DMS153 treated with DMSO at 0.1 percent for 48 hours (cell line): ENCODE data around the gene ERG28.
"Not testable (repeated sequence)": the region's sequence is repeated elsewhere in the genome, so short reads cannot be mapped to it uniquely, and the experiment has no call there.

Experiments used
- DNase-seq: peaks from one replicate; lab custom pipeline; 2025; ENCODE audit not compliant: unreplicated experiment; lab: John Stamatoyannopoulos, UW

Gene ERG28

DNA sequence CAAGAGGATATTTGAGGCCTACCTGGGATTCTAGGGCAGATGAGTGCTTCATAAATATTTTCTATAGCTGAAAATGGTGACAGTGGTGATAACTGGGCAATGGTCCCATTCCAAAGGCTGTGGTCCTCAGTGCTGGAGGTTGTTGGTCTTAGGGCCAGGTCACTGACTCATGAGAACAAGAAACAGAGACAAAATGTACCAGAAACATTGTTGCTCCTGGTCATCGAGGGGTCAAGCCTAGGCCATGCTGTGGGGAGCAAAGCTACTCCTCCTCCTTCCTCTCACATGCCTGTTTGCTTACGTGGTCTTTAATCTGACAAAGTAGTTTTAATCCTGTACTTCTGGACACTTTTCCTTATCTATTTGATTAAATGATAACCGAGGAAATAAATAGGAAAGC lies 33.8 kb downstream of the ERG28 start:
- DNase-seq: no peak

DNA sequence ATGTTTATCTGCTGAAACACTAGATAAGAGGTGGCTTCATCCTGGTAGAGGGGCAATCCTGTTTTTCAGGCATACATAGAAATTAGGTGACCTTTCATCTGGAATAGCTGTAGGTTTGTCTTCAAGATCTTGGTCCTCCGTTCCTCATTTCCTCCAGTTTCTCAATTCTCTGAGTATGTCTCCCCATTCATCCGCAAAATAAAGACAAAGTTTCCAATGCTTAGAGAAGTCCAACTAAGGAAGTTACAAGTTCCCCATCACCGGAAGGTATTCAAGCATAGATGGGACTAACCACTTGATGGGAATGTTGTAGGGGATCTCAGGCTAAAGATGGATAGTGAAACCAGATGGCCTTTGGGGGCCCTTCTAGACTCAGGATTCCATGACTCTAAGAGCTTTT lies 34.3 kb downstream of the ERG28 start:
- DNase-seq: no peak

DNA sequence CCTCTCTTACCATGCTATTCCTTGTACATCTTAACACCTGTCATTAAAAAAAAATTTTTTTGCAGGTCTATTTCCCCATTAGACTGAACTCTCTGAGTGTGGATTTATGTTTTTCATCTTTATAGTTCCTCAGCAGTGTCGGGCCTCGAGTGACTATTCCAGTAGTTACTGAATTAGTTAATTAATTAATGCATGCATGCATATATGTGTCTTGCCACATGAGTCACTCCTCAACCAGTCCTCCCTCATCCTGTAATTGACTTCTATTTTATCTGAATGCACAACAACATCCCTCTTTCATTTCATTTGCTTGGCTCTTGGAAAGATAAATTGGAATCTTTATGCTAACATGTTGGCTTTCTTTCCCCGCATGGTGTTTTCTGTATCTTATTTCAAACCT lies 35.6 kb downstream of the ERG28 start:
- DNase-seq: no peak

DNA sequence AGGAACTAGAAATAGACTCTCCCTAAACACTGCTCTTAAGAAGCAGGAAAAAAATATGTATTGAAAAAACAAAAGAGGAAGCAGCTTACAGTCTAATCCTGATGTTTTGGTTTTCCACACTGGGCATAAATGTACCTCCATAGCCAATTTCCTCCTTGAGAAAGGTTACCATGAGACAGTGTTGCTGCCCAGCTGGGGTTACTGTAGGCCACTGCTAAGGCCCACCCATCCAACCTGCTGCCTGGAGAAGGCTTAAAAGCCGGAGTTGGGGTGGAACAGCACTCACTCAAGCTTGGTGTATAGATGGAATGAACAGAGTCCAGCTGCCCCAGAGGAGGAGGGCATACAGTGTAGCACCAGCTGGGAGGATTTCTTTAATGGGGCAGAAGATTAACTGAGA lies 41.1 kb downstream of the ERG28 start:
- DNase-seq: no peak

DNA sequence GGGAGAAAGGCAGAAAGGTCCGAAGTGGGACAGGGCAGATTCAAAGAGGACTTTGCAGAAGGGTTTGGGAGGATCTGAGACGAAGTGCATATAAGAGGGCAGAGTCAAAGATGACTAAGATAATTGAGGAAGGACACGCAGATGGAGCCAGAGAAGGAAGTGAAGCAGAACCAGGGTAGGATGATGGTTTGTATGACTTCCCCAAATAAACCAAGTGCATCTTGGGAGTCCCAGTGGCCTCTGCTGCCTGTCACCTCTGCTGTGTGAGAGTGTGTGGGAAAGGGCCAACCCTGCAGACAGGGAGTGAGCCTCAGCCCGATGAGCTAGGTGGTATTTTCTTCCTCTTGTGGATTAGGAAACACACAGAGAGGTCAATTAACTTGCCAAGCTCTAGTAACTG lies 45.5 kb downstream of the ERG28 start:
- no peak for DNase-seq

DNA sequence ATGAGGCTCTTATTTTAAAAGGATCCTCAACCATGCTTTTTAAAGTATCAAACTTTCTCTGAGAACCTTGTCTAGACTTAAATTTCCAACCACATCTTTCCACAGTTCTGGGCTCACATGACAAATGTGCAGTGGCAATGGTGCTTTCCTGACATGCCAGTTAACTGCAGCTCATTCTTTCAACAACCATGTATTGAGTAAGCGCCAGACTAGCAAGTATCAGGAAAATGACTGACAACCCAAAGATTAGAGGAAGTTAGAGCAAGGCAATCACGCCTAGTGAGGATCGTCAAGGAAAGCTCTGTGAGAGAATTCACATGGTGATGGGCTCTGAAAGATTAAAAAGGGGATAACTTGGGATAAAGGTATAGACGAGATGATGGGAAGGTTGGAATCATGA lies 46.5 kb downstream of the ERG28 start:
- DNase-seq: no peak

DNA sequence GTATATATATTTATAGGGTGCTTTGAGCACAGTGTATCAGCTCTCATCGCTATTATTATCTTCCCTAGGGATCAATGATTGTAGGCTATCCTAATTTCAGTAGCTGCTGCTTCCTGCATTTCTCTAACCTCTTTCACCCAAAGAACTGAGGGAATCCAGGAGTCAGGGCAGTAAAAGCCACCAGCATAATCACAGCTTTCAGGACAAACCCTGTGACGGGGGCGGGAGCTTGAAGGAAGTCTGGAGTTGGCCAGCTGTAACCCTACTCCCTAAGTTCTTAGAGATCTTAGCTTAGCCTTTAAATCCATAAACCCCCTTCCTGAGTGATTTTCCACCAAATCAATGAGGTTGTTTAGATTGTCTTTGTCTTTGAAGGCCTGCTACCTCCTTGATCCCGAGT lies 48.5 kb downstream of the ERG28 start:
- DNase-seq: no peak

DNA sequence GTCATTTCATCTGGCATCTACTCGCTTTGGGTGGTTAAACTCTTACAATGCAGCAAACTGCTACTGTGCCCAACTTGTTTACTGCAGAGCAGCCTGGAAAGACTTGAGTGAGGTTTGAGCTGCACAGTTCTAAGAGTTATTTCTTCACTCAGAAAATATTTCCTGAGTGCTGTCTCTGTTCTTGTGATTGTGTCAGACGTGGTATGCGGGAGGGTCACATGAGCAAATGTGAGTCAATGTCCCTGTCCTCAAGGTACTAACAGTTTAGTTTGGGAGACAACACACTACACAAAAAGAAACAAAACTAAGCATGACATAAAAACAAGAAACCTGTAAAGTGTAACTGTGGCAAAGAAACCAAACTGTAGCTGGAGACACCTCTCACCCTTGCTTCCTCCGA lies 49.8 kb downstream of the ERG28 start:
- DNase-seq: no peak

DNA sequence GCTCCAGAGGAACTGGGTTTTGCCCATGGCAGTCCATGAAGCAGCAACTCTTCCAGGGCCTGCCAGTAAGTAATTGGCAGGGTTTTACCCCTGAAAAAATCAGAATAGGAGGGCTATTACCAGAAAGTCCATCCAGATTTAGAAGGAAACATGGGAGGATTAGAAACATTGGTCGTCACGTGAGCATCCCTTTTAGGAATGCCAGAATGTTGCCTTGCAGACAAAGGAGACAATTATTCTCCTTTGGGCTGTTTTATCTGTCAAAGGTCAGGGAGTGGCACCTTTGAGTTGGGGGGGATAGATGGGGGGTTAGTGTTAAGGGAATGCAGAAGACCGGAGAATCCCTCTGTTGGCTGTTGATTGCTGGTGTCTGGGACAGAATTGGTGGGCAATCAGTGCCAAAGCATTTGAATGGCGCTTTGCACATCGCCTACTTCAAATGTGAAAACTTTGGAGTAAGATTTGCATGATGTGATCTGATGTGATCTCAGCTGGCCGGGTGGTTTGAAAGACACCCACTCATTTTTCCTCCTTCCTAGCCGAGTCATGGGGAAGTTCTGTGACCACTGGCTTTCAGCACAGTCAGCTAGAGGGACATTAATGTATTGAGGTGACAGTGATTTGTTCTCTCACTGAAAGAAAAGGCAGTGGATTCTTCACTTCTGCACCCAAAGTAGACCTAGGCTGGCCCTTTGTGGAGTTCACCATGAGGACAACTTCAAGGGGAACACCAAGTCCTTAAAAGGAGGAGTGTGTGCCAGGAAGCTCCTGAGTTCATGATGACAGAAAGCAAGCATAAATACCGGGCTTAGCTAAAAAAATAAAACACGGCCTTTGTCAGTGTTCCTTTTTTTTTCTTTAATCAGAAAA lies 50.8 kb downstream of the ERG28 start:
- DNase-seq: no peak

DNA sequence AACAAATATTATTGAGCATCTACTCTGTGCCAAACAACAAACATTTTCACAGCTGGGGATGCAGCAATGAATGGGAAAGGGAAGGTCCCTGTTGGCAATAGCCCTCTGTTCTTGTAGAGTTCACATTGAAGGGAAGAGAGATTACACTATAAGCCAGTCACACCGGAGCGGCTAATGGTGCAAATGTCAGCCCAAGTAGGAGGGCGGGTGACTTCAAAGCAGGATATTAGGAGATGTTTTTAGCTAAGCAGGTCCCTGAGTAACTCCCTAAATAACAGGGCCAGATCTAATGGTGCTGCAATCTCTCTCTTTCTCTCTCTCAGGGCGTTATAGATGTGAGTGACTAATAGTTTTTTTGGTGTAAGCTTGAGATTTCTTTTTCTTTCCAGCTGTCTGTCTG lies 51.6 kb downstream of the ERG28 start:
- no peak for DNase-seq

DNA sequence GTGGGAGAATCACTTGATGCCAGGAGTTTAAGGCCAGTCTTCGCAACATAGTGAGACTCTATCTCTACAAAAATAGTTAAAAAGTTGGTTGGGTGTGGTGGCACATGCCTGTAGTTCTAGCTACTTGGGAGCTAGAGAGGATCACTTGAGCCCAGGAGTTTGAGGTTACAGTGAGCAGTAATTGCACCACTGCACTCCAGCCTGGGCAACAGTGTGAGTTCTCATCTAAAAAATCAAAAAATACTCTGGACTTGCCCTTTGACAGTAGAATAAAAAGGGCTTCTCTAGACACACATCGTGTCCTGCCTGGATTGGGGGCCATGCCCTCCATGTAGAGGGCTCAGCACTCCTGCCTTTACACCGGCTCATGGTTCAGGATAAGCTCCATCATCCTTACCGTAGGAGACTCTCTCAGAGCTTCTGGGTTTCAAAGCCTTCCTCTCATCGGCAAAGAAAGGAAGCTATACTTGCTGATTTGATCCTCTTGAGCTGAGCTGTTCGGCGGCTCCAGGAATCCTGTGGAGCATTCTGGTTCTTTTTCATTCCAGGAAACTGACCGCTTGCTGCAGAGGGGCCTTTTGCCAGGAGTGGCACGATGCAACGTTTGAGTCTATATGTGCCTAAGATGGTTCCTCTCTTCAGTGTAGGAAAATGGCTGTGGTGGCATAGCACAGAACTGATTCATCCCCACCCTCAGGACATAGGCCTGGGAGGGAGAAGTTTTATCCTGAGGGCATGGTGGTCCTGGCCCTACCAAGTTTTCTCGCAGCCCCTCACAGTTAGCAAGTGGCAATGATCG lies 52.6 kb downstream of the ERG28 start:
- no peak for DNase-seq

DNA sequence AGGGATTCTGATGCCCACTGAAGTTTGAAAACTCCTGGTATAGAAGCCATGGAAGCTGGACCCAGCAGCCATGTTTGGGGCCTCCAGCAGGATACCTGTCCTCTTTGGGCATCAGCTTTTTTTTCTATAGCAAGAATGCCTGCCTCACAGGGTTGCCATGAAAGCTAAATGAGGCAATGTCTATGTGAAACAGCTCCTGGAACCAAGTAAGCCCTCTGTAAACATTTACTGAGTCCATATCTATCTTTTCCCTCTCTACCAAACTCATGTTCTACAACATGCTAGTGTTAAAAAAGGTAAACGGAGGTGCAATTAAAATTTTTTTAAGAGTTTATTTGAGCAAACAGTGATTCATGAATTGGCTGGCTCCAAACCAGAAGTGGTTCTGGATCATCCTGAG lies 53.6 kb downstream of the ERG28 start:
- no peak for DNase-seq

DNA sequence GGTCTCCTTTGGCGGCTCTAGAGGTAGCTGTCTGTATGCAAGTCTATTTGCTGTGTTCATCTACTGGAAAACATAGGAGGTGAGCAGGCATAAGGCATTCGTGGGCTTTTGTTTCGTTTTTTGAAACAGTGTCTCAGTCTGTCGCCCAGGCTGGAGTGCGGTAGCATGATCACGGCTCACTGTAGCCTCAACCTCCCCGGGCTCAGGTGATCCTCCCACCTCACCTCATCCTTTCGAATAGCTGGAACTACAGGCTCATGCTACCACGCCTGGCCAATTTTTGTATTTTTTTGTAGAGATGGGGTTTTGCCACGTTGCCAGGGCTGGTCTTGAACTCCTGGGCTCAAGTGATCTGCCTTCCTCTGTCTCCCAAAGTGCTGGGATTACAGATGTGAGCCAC lies 54.8 kb downstream of the ERG28 start:
- DNase-seq: no peak

DNA sequence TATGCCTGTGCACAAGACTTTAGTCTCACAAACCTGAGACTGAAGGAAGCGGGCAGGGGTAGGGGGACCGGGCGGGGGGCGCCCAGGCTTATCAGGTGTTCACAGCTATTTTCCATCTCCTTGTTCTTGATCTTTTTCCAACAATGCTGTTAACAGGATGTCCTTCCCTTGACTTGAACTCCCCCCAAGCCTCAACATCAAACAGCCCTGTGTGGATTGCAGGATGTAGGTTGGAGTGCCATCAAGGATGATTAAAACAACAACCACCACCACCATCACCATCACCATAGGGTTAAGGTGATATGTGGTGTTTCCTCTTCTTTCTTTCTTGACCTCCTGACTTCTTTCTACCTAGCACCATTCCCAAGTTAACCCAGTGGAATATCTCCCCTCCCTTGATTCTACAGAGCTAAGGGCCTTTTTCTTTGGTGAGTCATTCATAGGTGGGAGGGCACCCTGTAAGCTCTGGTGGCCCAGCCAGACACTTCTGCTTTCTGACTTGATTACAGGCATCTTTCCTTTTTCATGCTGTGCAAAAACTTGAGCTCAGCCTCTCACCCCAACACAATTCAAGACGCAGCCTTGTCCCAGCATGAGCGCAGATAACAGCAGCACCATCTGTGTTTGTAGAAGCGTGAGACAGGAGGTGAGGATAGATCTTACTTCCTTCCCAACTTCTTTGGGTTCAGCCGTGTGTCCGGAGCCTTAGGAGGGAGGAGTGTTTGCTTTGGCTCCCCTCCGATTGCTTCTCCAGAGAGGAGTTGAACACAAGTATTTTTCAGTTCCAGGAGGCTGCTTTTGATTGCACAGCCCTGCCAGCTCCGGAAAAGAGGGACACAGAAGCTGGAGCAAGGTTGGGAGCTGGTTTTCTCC lies 55.5 kb downstream of the ERG28 start:
- no peak for DNase-seq

DNA sequence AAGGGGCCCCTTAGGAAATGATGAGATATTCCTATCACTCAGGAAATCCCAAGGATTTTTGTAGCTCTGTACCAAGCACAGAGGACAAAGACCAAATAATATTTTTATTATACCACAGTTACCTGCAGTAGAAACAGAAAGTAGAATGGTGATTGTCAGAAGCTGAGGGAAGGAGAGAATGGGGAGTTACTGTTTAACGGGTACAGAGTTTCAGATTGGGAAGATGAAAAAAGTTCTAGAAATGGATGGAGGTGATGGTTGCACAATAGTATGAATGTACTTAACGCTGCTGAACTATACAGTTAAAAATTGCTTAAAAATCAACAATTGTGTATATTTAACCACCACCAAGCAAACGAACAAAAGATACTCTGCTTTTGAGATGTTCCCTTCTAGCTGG lies 58.2 kb downstream of the ERG28 start:
- DNase-seq: no peak

DNA sequence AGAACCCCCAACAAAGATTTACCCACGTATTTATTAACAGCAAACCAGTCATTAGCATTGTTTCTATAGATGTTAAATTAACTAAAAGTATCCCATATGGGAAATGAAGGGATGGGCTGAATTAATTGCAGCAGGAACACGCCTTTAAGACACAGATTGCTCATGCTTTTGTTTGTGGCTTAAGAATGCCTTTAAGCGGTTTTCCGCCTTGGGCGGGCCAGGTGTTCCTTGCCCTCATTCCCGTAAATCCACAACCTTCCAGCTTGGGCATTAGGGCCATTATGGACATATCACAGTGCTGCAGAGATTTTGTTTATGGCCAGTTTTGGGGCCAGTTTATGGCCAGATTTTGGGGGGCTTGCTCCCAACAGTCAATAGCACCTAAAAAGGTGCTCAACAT lies 59.6 kb downstream of the ERG28 start:
- not testable (repeated sequence) for DNase-seq

DNA sequence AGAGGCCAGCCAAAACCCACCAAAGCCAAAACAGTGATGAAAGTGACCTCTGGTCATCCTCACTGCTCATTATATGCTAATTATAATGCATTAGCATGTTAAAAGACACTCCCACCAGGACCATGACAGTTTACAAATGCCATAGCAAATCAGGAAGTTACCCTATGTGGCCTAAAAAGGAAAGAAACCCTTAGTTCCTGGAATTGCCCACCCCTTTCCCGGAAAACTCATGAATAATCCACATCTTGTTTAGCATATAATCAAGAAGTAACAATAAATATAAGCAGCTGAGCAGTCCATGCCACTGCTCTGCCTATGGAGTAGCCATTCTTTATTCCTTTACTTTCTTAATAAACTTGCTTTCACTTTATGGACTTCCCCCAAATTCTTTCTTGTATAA lies 60.6 kb downstream of the ERG28 start:
- DNase-seq: not testable (repeated sequence)
